Body of pancreas (tissue), 4 donors: Measurements from ENCODE around the gene HLF. TPM values are rescaled to one million over a fixed set of nuclear protein-coding genes. Genes with fewer than 3 reads are reported as not detected.

Experiments used
- ATAC-seq: fragments of 150-250 bp; one replicate; pipeline ENCODE4 v1.9.1; 2016
- DNase-seq, 4 donors: peaks; one replicate each; pipeline ENCODE4 v3.0.0-alpha.2; 2019
- H3K27ac ChIP-seq, 4 donors: fragments of 200-600 bp; sonication (generic); 1 replicate in 3 of 4; 2 replicates in 1 of 4; pipeline versions ENCODE4 v1.5.1 to v1.6.1; 2016 to 2019; ENCODE audit warnings: mild to moderate bottlenecking in 1 of 4, mixed read lengths in 1 of 4, moderate library complexity in 1 of 4
- H3K27me3 ChIP-seq, 2 donors: fragments of 200-600 bp; sonication (generic); one replicate each; pipeline ENCODE4 v1.6.0; 2016; ENCODE audit warnings: mild to moderate bottlenecking in 1 of 2
- H3K36me3 ChIP-seq, 2 donors: fragments of 200-600 bp; sonication (generic); replicated peaks in 1 of 2; 2 replicates each; pipeline ENCODE4 v1.5.1; 2016; ENCODE audit warnings: low read depth in 2 of 2; ENCODE audit not compliant: insufficient read depth in 1 of 2
- H3K4me1 ChIP-seq: fragments of 200-600 bp; sonication (generic); one replicate; pipeline ENCODE4 v1.6.0; 2016
- H3K4me3 ChIP-seq, 2 donors: fragments of 200-600 bp; sonication (generic); 1 replicate in 1 of 2; 2 replicates in 1 of 2; pipeline ENCODE4 v1.5.1; 2016 to 2019
- H3K9me3 ChIP-seq, 3 donors: fragments of 200-600 bp; sonication (generic); 1 replicate in 2 of 3; 2 replicates in 1 of 3; pipeline ENCODE4 v1.5.1; 2016
- CTCF ChIP-seq, 7 experiments: fragments of 450-650 bp in 4 of 7; fragments of 200-600 bp in 3 of 7; sonication (generic) in 3 of 7; IDR thresholded peaks; one replicate each; pipeline ENCODE4 v1.5.1; 2016 to 2019; ENCODE audit warnings: antibody characterized with exemption in 7 of 7
- POLR2A ChIP-seq, 3 donors: fragments of 450-650 bp; IDR thresholded peaks; one replicate each; pipeline ENCODE4 v1.6.1; 2016; ENCODE audit warnings: antibody characterized with exemption in 3 of 3, mild to moderate bottlenecking in 2 of 3
- WGBS, 2 donors: methylation state at CpG; one replicate each; pipeline ENCODE4 v1.1.5; 2017; 5-methylcytosine and 5-hydroxymethylcytosine counted together
- intact Hi-C: fragments of 100-400 bp; cut with DNase I; formaldehyde crosslinking; loops from one replicate; pipeline ENCODE4 v1.15.1; 2023
- total RNA-seq, 2 donors: library from RNA; depleted of rRNA; stranded (reverse); fragments of >200 nt; gene quantifications; one replicate each; pipeline ENCODE4 v1.1.0, GENCODE V29; 2016

The HLF gene
- total RNA-seq, 2 donors from 2014 or later: 4.2 to 4.9 TPM

- Histone ChIP-seq H3K27me3 (no peaks in the 10 kb centered on the region), H3K36me3 (no peaks in the 10 kb centered on the region), H3K4me3 (no peak overlapping the region), H3K4me1 (peaks cover 4% of the 10 kb centered on the region), H3K27ac (no peak overlapping the region), H3K9me3 (no peaks in the 10 kb centered on the region)
- no peak for ATAC-seq
- 40 to 41% methylated on average over 6 of the region's 6 CpGs for WGBS, 2 donors
- TF ChIP-seq CTCF (IDR thresholded peaks at IDR 0.05) (no peak), POLR2A (IDR thresholded peaks at IDR 0.05) (no peak)
- no peak for DNase-seq
- intact Hi-C loops: loop anchor here (10.0 kb wide), 1 partner anchor 301 kb away; no protein-coding TSS in a partner anchor
These were observed 31.5 kb downstream of the HLF start for GRCh38 chr17:55296171-55296695.

- WGBS, 2 donors: 85 to 95% methylated on average over 1 of the region's 1 CpG
- peaks cover 4% of the 10 kb centered on the region for H3K4me1 ChIP-seq
- H3K36me3 ChIP-seq: no peaks in the 10 kb centered on the region
- TF ChIP-seq POLR2A (IDR thresholded peaks at IDR 0.05) (no peak), CTCF (IDR thresholded peaks at IDR 0.05) (no peak)
- no peak overlapping the region for H3K4me3 ChIP-seq
- DNase-seq (no peak), ATAC-seq (no peak)
- no peaks in the 10 kb centered on the region for H3K9me3 ChIP-seq
- no peak overlapping the region for H3K27ac ChIP-seq
- no peaks in the 10 kb centered on the region for H3K27me3 ChIP-seq
- intact Hi-C loops: loop anchor here (10.0 kb wide), 1 partner anchor 302 kb away; no protein-coding TSS in a partner anchor
These were observed 31.9 kb downstream of the HLF start for GRCh38 chr17:55296699-55297098.

GRCh38 chr17:55298111-55298730 is 33.5 kb downstream of the HLF start:
- intact Hi-C loops: loop anchor here (10.0 kb wide), 1 partner anchor 303 kb away; no protein-coding TSS in a partner anchor
- no peaks in the 10 kb centered on the region for H3K9me3 ChIP-seq
- TF ChIP-seq POLR2A (IDR thresholded peaks at IDR 0.05) (no peak), CTCF (IDR thresholded peaks at IDR 0.05) (no peak)
- H3K27me3 ChIP-seq: no peaks in the 10 kb centered on the region
- no peak overlapping the region for H3K27ac ChIP-seq
- no peak for ATAC-seq
- no peak for DNase-seq
- H3K4me1 ChIP-seq: peaks cover 8% of the 10 kb centered on the region
- no peak overlapping the region for H3K4me3 ChIP-seq
- WGBS, 2 donors: 78 to 84% methylated on average over 3 of the region's 3 CpGs
- no peaks in the 10 kb centered on the region for H3K36me3 ChIP-seq

GRCh38 chr17:55299162-55299838 is 34.5 kb downstream of the HLF start:
- intact Hi-C loops: loop anchor here (10.0 kb wide), 1 partner anchor 304 kb away; no protein-coding TSS in a partner anchor

More at GRCh38 chr17:55299162-55299838, 34.5 kb downstream of the HLF start:
- H3K27me3 ChIP-seq: no peaks in the 10 kb centered on the region
- H3K4me1 ChIP-seq: peaks cover 8% of the 10 kb centered on the region
- no peaks in the 10 kb centered on the region for H3K9me3 ChIP-seq
- 89 to 92% methylated on average over 10 of the region's 10 CpGs for WGBS, 2 donors
- ATAC-seq (no peak), DNase-seq (no peak)
- H3K4me3 ChIP-seq: no peak overlapping the region
- H3K27ac ChIP-seq: no peak overlapping the region
- no peaks in the 10 kb centered on the region for H3K36me3 ChIP-seq
- no peak for TF ChIP-seq CTCF (IDR thresholded peaks at IDR 0.05)
- TF ChIP-seq POLR2A (IDR thresholded peaks at IDR 0.05): no peak
